DOHH2 (cell line): Measurements from ENCODE around the gene ZDHHC1.

ENCODE experiments used
- H3F3A ChIP-seq: fragments of 200-600 bp; sonication (generic), shearing (Covaris generic); 2 replicates; pipeline ENCODE4 v1.6.0; 2016; ENCODE audit warnings: antibody characterized with exemption, mild to moderate bottlenecking; ENCODE audit not compliant: control insufficient read depth, insufficient read depth
- H3K27ac ChIP-seq: fragments of 200-600 bp; sonication (generic); 2 replicates; pipeline ENCODE4 v1.5.1; 2014; ENCODE audit warnings: low read depth, mild to moderate bottlenecking, low read length, moderate library complexity
- H3K27me3 ChIP-seq: fragments of 200-600 bp; sonication (generic); 2 replicates; pipeline ENCODE4 v1.6.1; 2014; ENCODE audit warnings: mild to moderate bottlenecking, low read length, mixed read lengths; ENCODE audit not compliant: control insufficient read depth
- H3K36me3 ChIP-seq: fragments of 200-600 bp; sonication (generic); 2 replicates; pipeline ENCODE4 v1.6.1; 2014; ENCODE audit warnings: mild to moderate bottlenecking, low read length, moderate library complexity, mixed read lengths; ENCODE audit not compliant: control insufficient read depth
- H3K4me1 ChIP-seq: fragments of 200-600 bp; sonication (generic); 2 replicates; pipeline ENCODE4 v1.6.1; 2014; ENCODE audit warnings: mild to moderate bottlenecking, low read length, mixed read lengths; ENCODE audit not compliant: control insufficient read depth
- H3K4me2 ChIP-seq: fragments of 200-600 bp; sonication (generic); 2 replicates; pipeline ENCODE4 v1.6.0; 2014; ENCODE audit warnings: mild to moderate bottlenecking, low read length, moderate library complexity
- H3K4me3 ChIP-seq: fragments of 200-600 bp; sonication (generic); 2 replicates; pipeline ENCODE4 v1.5.1; 2014; ENCODE audit warnings: mild to moderate bottlenecking, low read length, mixed read lengths
- H3K79me2 ChIP-seq: fragments of 200-600 bp; sonication (generic); 2 replicates; pipeline ENCODE4 v1.6.1; 2014; ENCODE audit warnings: mild to moderate bottlenecking, low read length, mixed read lengths; ENCODE audit not compliant: control insufficient read depth
- H3K9me2 ChIP-seq: fragments of 200-600 bp; sonication (generic); replicated peaks from 2 replicates; pipeline ENCODE4 v1.6.1; 2014; ENCODE audit warnings: mild to moderate bottlenecking, low read length, mixed read lengths; ENCODE audit not compliant: control insufficient read depth
- H3K9me3 ChIP-seq: fragments of 200-600 bp; sonication (generic); 2 replicates; pipeline ENCODE4 v1.6.1; 2014; ENCODE audit warnings: antibody characterized with exemption, low read length, mixed read lengths; ENCODE audit not compliant: control insufficient read depth, insufficient read depth
- H4K20me1 ChIP-seq: fragments of 200-600 bp; sonication (generic); 2 replicates; pipeline ENCODE4 v1.6.0; 2014; ENCODE audit warnings: low read depth, mild to moderate bottlenecking, antibody characterized with exemption, low read length, moderate library complexity; ENCODE audit not compliant: control insufficient read depth, insufficient read depth
- CTCF ChIP-seq: fragments of 200-600 bp; sonication (generic); IDR thresholded peaks from one replicate; pipeline ENCODE4 v1.5.1; 2014; ENCODE audit warnings: antibody characterized with exemption, mild to moderate bottlenecking, low read depth, low read length; ENCODE audit not compliant: poor library complexity, severe bottlenecking
- EZH2phosphoT487 ChIP-seq: fragments of 200-600 bp; sonication (generic); IDR thresholded peaks from 2 replicates; pipeline ENCODE4 v1.6.1; 2017; ENCODE audit warnings: borderline replicate concordance, mild to moderate bottlenecking, antibody characterized with exemption, low read length, moderate library complexity, mixed read lengths

ZDHHC1 gene

GRCh38 chr16:67393788-67394154 is 22.5 kb downstream of the ZDHHC1 start:
- H3F3A ChIP-seq: no peaks in the 10 kb centered on the region
- no peak overlapping the region for H3K27ac ChIP-seq
- no peaks in the 10 kb centered on the region for H3K4me1 ChIP-seq
- no peaks in the 10 kb centered on the region for H3K9me3 ChIP-seq
- H3K27me3 ChIP-seq: peaks cover 22% of the 10 kb centered on the region
- H3K4me3 ChIP-seq: no peak overlapping the region
- no peak overlapping the region for H3K4me2 ChIP-seq
- H3K9me2 ChIP-seq: no peaks in the 10 kb centered on the region
- H3K79me2 ChIP-seq: no peaks in the 10 kb centered on the region
- no peaks in the 10 kb centered on the region for H4K20me1 ChIP-seq
- H3K36me3 ChIP-seq: no peaks in the 10 kb centered on the region
- TF ChIP-seq CTCF (no peak), EZH2phosphoT487 (no peak)

- Histone ChIP-seq H3K4me3 (no peak within 1 kb of the TSS), H4K20me1 (no peaks in the 10 kb centered on the region), H3K79me2 (no peaks in the 10 kb centered on the region), H3K9me2 (no peaks in the 10 kb centered on the region), H3K36me3 (no peaks in the 10 kb centered on the region), H3K4me2 (no peak within 1 kb of the TSS), H3K27me3 (peaks cover 22% of the 10 kb centered on the region), H3K27ac (no peak within 1 kb of the TSS), H3K4me1 (no peaks in the 10 kb centered on the region), H3K9me3 (no peaks in the 10 kb centered on the region), H3F3A (no peaks in the 10 kb centered on the region)
- no peak for TF ChIP-seq EZH2phosphoT487
Measured at GRCh38 chr16:67393111-67393787, 23.0 kb downstream of the ZDHHC1 start, which contains the start of gene TPPP3. Gene TPPP3, minus strand, starts transcription at chr16:67393498. Its CDS starts 2,387 bp downstream, at chr16:67391111.

- no peaks in the 10 kb centered on the region for H3F3A ChIP-seq
- no peak for TF ChIP-seq CTCF
- TF ChIP-seq EZH2phosphoT487: no peak
- no peak overlapping the region for H3K27ac ChIP-seq
- H4K20me1 ChIP-seq: no peaks in the 10 kb centered on the region
- no peak overlapping the region for H3K4me2 ChIP-seq
- H3K79me2 ChIP-seq: no peaks in the 10 kb centered on the region
- no peaks in the 10 kb centered on the region for H3K9me2 ChIP-seq
- no peak overlapping the region for H3K4me3 ChIP-seq
- no peaks in the 10 kb centered on the region for H3K36me3 ChIP-seq
- H3K9me3 ChIP-seq: no peaks in the 10 kb centered on the region
- H3K4me1 ChIP-seq: no peaks in the 10 kb centered on the region
- peaks cover 22% of the 10 kb centered on the region for H3K27me3 ChIP-seq
Measured at GRCh38 chr16:67392301-67393059, 23.8 kb downstream of the ZDHHC1 start.
